Midbrain (tissue), 1 donor: ENCODE measurements around the gene CENPE.

Experiments
- DNase-seq: peaks from one replicate; lab custom pipeline; 2025; lab: John Stamatoyannopoulos, UW

The CENPE gene

GRCh38 chr4:103076747-103077347, 121.3 kb downstream of the CENPE start, which contains the start of gene SLC9B2:
Gene SLC9B2, minus strand, starts transcription at chr4:103076761. Its CDS starts 9,211 bp downstream, at chr4:103067550.
- DNase-seq: no peak

GRCh38 chr4:103075894-103076746, 122.0 kb downstream of the CENPE start:
- DNase-seq: peak; percentile 56

GRCh38 chr4:103075435-103075893, 122.7 kb downstream of the CENPE start:
- DNase-seq: no peak

- DNase-seq: no peak
Measured at GRCh38 chr4:103074744-103075434, 123.3 kb downstream of the CENPE start.

GRCh38 chr4:103073792-103074438, 124.2 kb downstream of the CENPE start:
- DNase-seq: no peak

- no peak for DNase-seq
Measured at GRCh38 chr4:103067841-103068547, 130.1 kb downstream of the CENPE start.

GRCh38 chr4:103060453-103061148, 137.5 kb downstream of the CENPE start:
- no peak for DNase-seq
